Muscle layer of colon (tissue), 2 donors: ENCODE data around the gene VPS37B.
"Not testable (repeated sequence)": the region's sequence is repeated elsewhere in the genome, so short reads cannot be mapped to it uniquely, and the experiment has no call there.

Experiments used
- H3K27ac ChIP-seq: one replicate; pipeline ENCODE4 v1.7.0; 2013; ENCODE audit warnings: low read depth, mild to moderate bottlenecking, low read length, moderate library complexity
- H3K27me3 ChIP-seq, 2 donors: one replicate each; pipeline ENCODE4 v1.7.0; 2013; ENCODE audit warnings: low read length in 2 of 2, mild to moderate bottlenecking in 2 of 2; ENCODE audit not compliant: insufficient read depth in 2 of 2, control insufficient read depth in 1 of 2
- H3K36me3 ChIP-seq: one replicate; pipeline ENCODE4 v1.7.0; 2013; ENCODE audit warnings: mild to moderate bottlenecking, low read length; ENCODE audit not compliant: insufficient read depth
- H3K4me1 ChIP-seq: one replicate; pipeline ENCODE4 v1.7.0; 2013; ENCODE audit warnings: mild to moderate bottlenecking, low read length; ENCODE audit not compliant: insufficient read depth
- H3K4me3 ChIP-seq, 2 donors: one replicate each; pipeline ENCODE4 v1.7.0; 2013; ENCODE audit warnings: low read length in 2 of 2, low read depth in 1 of 2, mild to moderate bottlenecking in 1 of 2, moderate library complexity in 1 of 2
- H3K9ac ChIP-seq: one replicate; pipeline ENCODE4 v1.7.0; 2013; ENCODE audit warnings: low read length
- H3K9me3 ChIP-seq: one replicate; pipeline ENCODE4 v1.7.0; 2013; ENCODE audit warnings: mild to moderate bottlenecking, low read length
- donor health status: abdominal sarcoma.
- donor health status: Adenocarcinoma of cecum.

The VPS37B gene

DNA sequence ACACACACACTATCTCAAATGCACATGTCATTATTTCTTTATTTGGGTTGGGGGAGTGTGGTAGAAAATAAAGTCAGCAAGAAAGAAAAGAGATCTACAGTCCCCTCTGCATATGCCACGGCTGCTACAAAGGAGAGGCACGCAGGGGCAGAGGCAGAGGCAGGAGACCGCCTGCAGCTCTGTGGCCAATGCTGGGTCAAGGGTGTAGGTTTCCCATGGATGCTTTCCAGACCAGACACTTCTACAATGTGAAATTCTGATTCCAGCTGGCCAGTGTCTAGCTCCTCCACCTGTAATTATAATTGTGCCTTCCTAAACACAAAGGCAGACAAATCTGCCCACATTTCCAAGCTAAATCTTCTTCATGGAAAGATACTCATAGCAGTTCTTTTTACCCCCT lies 19.2 kb downstream of the VPS37B start:
- H3K4me3 ChIP-seq, result no peak overlapping the region
- H3K36me3 ChIP-seq, result no peaks in the 10 kb centered on the region
- no peak overlapping the region for H3K27ac ChIP-seq
- H3K9me3 ChIP-seq, result no peaks in the 10 kb centered on the region
- no peaks in the 10 kb centered on the region for H3K27me3 ChIP-seq
- peaks cover 12% of the 10 kb centered on the region for H3K4me1 ChIP-seq
- no peak overlapping the region for H3K9ac ChIP-seq

DNA sequence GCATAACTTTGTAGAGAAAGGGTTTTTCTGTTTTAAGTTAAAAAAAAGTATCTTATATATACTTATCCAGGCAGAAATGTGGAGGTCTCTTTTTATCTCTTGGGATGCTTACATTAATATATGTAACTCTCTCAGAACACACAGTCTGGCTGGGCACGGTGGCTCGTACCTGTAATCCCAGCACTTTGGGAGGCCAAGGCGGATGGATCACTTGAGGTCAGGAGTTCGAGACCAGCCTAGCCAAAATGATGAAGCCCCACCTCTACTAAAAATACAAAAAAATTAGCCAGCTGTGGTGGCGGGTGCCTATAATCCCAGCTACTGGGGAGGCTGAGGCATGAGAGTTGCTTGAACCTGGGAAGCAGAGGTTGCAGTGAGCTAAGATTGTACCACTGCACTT lies 19.6 kb downstream of the VPS37B start:
- H3K4me1 ChIP-seq, result peaks cover 16% of the 10 kb centered on the region
- H3K9me3 ChIP-seq, H3K27me3 ChIP-seq, H3K4me3 ChIP-seq, H3K9ac ChIP-seq, H3K36me3 ChIP-seq, H3K27ac ChIP-seq: not testable (repeated sequence)

DNA sequence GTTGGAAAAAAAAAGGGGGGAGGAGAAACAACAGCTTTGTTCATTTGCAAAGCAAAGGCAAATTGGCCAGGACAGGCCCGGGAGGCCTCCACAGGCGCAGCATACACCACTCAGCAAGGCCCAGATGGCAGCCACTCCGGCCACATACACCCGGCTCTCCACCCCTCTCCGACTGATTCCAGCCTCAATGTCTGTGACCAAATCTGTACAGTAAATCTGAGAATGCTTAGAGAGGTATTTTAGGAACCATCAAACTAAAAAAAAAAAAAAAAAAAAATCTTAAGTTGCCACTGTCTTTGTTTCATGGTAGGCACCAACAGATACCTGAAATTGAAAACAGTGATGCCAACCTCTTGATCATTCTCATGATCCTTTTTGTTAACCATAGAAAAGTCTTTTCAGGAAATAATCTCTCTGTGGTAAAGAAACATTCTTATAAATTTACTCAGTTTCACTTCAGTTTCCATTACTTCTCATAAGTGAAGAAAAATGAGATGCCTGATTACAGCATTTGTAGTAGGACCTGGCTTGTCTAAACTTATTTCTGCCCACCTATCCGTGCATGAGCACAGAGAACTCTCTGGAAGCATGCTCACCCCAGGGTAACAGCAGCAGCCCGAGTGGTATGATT lies 20.2 kb downstream of the VPS37B start:
- Histone ChIP-seq H3K9me3 (no peaks in the 10 kb centered on the region), H3K27me3 (no peaks in the 10 kb centered on the region), H3K27ac (no peak overlapping the region), H3K9ac (no peak overlapping the region), H3K4me1 (peaks cover 22% of the 10 kb centered on the region), H3K4me3 (no peak overlapping the region), H3K36me3 (no peaks in the 10 kb centered on the region)

DNA sequence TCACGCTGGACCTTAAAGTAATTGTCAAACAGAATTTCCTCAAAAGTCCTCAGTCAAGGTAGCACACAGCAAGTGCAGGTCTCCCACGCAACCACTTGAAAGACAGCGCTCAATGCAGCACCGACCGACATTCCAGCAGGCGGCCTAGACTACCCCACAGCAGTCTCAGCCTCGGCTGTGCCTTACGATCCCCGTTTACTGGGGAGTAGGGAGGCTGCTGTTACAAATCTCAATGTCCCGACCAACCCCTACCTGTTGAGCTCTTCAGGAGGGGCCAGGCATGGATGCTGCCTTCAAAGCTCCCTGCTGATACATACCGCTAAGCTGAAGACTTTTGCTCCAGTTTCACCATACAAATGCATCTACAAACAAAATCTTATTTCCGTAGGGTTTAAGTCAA lies 21.8 kb downstream of the VPS37B start:
- Histone ChIP-seq H3K27ac (no peak overlapping the region), H3K9me3 (no peaks in the 10 kb centered on the region), H3K4me1 (peaks cover 26% of the 10 kb centered on the region), H3K36me3 (peaks cover 12% of the 10 kb centered on the region), H3K9ac (no peak overlapping the region), H3K4me3 (no peak overlapping the region), H3K27me3 (no peaks in the 10 kb centered on the region)

DNA sequence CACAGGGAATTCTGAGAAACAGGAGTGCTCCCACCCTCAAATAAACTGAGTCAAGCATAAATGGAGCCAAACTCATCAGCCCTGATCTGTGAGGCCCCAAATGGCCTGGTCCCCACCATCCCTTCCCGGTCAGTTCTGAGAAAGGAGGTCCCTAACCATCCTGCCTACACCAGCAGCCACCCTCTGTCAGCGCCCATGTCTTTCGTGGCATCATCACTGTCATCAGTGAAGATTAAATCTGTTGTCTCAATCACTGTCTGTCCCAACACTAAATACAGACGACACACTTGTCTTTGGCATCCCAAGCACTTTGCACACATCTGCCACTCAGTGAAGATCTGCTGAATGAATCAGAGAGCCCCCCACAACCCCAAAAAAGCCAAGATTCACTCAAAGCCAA lies 22.4 kb downstream of the VPS37B start:
- Histone ChIP-seq H3K27me3 (no peaks in the 10 kb centered on the region), H3K4me3 (no peak overlapping the region), H3K9me3 (no peaks in the 10 kb centered on the region), H3K9ac (no peak overlapping the region), H3K4me1 (peaks cover 26% of the 10 kb centered on the region), H3K36me3 (peaks cover 17% of the 10 kb centered on the region), H3K27ac (no peak overlapping the region)

DNA sequence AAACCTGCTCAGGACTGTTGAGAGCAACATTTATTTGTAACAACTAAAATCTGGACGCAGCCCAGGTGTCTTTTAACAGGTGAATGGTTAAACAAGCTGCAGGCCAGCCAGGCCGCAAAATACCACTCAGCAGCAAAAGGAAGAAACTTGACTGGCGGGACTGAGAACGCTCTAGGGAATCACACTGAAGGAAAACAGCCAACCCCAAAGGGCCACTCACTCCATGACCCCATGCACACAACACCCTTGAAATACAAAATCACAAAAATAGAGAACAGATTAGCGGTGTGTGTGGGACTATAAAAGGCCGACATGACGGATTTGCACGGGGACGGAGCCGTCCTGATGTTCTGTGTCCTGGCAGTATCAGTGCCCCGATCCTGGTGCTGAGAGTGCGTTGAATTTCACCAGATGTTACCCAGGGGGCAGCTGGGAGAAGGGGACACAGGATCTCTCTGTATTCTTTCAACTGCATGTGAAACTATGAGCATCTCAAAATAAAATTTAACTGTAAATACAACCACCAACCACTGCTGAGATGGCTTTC lies 23.0 kb downstream of the VPS37B start:
- no peaks in the 10 kb centered on the region for H3K9me3 ChIP-seq
- no peak overlapping the region for H3K4me3 ChIP-seq
- H3K36me3 ChIP-seq, result peaks cover 24% of the 10 kb centered on the region
- H3K27ac ChIP-seq, result no peak overlapping the region
- no peak overlapping the region for H3K9ac ChIP-seq
- H3K27me3 ChIP-seq, result no peaks in the 10 kb centered on the region
- peaks cover 26% of the 10 kb centered on the region for H3K4me1 ChIP-seq

DNA sequence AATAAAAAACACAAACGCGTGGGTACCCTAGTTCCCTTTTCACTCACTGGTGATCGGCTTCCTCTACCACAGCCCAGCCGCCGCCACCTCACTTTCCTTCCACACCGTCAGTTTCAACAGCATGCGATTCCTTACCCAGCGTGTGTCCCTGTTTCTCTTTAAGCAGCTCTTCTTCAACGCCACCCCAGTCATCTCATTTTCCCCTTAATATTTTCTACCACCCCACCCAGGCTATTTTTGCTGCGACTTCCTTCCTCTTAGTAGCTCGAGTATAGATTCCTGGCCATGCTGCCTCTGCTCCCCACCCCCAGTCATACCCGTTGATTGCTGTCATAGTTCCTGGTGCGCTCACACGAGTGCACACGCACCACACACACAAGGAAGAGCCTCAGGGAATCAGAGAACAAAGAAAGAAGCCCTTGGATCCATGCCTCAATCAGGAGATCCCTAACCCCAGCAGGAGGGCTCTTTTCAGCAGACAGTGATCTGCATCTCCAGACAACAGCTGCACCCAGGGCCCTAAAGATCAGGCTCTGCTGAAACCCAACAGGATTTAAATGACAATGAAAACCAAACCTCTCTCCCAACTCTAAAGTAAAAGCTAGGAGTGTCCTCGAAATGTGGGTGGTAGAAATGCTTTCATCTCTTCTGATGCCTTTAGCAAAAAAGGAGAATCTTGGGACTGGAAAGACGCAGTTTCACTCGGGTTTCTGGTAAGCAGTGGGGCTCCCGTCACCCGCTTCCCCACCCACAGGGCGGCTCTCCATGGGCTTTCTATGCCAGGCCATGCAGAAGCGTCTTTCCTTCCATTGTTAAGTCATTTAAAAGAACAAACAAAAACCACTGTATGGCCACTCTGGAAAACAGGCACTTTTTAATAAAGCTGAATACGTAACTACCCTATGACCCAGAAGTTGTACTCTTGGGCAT lies 23.8 kb downstream of the VPS37B start:
- Histone ChIP-seq H3K27ac (no peak overlapping the region), H3K9me3 (no peaks in the 10 kb centered on the region), H3K4me3 (peak overlapping the region in 1 of 2 donors; percentile 33), H3K9ac (peak overlapping the region; percentile 19), H3K36me3 (peaks cover 29% of the 10 kb centered on the region), H3K4me1 (peaks cover 26% of the 10 kb centered on the region), H3K27me3 (no peaks in the 10 kb centered on the region)

DNA sequence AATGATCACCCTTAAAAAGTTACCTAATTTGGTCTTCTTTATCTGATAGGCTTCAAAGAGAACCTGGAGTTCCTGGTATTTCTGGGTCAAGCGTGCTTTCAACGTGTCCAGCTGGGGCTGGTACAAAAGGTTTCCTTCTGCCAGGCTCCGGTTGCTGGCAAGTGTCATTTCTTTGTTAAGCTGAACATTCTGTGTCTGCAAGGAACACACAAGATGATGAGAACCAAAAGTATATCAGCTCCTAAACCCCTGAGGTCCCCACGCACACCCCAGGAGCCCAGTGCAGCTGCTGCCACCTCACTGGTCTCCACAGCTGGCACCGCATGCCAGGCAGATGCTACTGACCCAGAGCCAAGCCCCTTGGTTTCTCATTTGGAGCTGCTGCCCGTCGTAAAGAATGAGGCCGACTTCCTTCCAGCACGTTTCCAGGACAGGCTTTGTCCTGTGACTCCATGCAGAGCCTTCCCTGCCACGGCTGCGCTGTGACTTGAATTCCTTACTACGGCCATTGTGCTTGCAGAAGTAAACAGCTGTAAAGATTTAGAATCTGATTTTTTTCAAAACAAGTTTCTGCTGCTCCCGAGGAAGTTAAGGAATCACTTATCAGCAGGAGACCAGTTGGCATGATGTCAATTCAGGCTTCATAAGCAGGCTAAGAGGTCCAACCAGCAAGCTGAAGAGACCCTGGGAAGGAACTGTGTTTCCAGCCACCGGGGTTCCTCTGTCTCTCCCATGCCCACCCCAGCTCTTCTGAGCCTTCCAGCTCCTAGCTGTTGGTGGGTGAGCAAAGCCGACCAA lies 24.9 kb downstream of the VPS37B start:
- H3K9ac ChIP-seq, result peak overlapping the region; percentile 19
- H3K4me1 ChIP-seq, result peaks cover 26% of the 10 kb centered on the region
- H3K4me3 ChIP-seq, result peak overlapping the region in 1 of 2 donors; percentile 33
- H3K9me3 ChIP-seq, result no peaks in the 10 kb centered on the region
- no peaks in the 10 kb centered on the region for H3K27me3 ChIP-seq
- peaks cover 36% of the 10 kb centered on the region for H3K36me3 ChIP-seq
- peak overlapping the region; percentile 0 for H3K27ac ChIP-seq

DNA sequence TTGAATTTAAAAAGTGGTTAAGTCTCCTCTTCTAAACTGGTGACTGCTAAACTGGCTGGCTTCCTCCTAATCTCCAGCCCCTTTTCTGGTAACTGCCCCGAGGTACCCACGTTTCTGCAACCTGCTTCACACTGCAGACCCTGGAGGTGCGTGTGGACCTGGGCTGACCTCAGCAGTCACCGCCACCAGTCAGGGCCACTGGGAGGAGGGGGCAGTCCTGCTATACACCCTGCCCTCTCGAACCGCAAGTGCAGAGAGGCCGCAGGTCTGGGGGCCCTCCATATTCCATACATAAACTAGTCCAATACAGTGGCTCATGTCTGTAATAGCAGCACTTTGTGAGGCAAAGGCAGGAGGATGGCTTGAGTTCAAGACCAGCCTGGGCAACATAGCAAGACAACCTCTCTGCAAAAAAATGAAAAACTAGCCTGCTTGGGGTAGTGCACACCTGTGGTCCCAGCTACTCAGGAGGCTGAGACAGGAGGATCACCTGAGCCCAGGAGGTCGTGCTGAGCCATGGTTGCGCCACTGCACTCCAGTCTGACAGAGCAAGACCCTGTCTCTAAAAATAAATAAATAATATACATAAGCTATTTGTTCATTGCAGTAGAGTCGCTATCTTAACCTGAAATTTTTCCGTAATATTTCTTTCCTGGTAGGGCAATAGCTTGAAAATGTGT lies 25.6 kb downstream of the VPS37B start:
- H3K9ac ChIP-seq, result no peak overlapping the region
- peaks cover 26% of the 10 kb centered on the region for H3K4me1 ChIP-seq
- H3K4me3 ChIP-seq, result no peak overlapping the region
- no peaks in the 10 kb centered on the region for H3K9me3 ChIP-seq
- no peaks in the 10 kb centered on the region for H3K27me3 ChIP-seq
- no peak overlapping the region for H3K27ac ChIP-seq
- H3K36me3 ChIP-seq, result peaks cover 36% of the 10 kb centered on the region

DNA sequence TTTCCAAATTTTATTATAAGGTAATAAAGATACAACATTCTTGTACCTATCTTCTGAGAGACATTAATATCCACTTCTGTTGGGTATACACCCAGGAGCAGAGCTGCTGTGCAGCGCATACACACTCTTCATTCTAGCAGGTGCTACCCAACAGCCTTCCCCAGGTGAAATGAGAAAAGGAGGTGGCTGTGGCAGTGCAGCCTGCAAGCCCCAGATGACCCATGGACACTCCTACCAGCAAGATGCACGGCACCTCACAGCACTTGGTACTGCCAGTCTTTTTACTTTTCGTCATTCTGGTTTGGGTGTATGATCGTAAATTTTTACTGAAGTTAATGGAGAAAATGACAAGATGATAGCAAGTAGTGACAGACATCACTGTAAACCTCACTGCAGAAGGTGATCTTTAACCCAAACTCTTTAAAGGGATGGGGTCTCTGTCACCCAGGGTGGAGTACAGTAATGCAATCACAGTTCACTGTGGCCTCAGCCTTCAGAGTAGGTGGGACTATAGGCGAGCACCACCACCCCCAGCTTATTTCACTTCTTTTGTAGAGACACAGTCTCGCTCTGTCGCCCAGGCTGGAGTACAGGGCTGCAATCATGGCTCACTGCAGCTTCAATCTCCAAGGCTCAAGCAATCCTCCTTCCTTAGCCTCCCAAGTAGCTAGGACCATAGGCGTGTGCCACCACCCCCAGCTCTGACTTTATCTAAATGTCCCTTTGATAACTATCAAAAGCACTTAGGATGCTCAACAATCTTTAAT lies 26.5 kb downstream of the VPS37B start:
- peaks cover 36% of the 10 kb centered on the region for H3K36me3 ChIP-seq
- no peaks in the 10 kb centered on the region for H3K9me3 ChIP-seq
- H3K4me3 ChIP-seq, result no peak overlapping the region
- no peaks in the 10 kb centered on the region for H3K27me3 ChIP-seq
- no peak overlapping the region for H3K9ac ChIP-seq
- peaks cover 26% of the 10 kb centered on the region for H3K4me1 ChIP-seq
- no peak overlapping the region for H3K27ac ChIP-seq
